Subcutaneous abdominal adipose tissue (tissue), 5 donors: ENCODE measurements around the gene MYB.

Source experiments
- H3K27ac ChIP-seq: one replicate; pipeline ENCODE4 v1.7.0; 2013; ENCODE audit warnings: low read depth, mild to moderate bottlenecking, inconsistent platforms, low read length, moderate library complexity
- H3K27me3 ChIP-seq, 5 donors: one replicate each; pipeline ENCODE4 v1.7.0; 2013; ENCODE audit warnings: low read length in 5 of 5, inconsistent platforms in 1 of 5; ENCODE audit not compliant: control insufficient read depth in 5 of 5, insufficient read depth in 4 of 5
- H3K36me3 ChIP-seq, 5 donors: one replicate each; pipeline ENCODE4 v1.7.0; 2013; ENCODE audit warnings: low read length in 5 of 5; ENCODE audit not compliant: control insufficient read depth in 5 of 5, insufficient read depth in 5 of 5
- H3K4me1 ChIP-seq, 5 donors: one replicate each; pipeline ENCODE4 v1.7.0; 2013; ENCODE audit warnings: low read length in 5 of 5, mild to moderate bottlenecking in 3 of 5, moderate library complexity in 1 of 5; ENCODE audit not compliant: control insufficient read depth in 5 of 5, insufficient read depth in 5 of 5
- H3K4me3 ChIP-seq, 5 donors: one replicate each; pipeline ENCODE4 v1.7.0; 2013; ENCODE audit warnings: low read length in 5 of 5, low read depth in 1 of 5
- H3K9ac ChIP-seq, 5 donors: one replicate each; pipeline ENCODE4 v1.7.0; 2013; ENCODE audit warnings: low read length in 5 of 5, mild to moderate bottlenecking in 4 of 5, moderate library complexity in 3 of 5
- H3K9me3 ChIP-seq, 5 donors: one replicate each; pipeline ENCODE4 v1.7.0; 2013; ENCODE audit warnings: low read length in 5 of 5; ENCODE audit not compliant: control insufficient read depth in 5 of 5
- donor health status: healthy.
- donor health status: healthy.
- donor health status: healthy.
- donor health status: healthy.
- donor health status: healthy.

The MYB gene

DNA sequence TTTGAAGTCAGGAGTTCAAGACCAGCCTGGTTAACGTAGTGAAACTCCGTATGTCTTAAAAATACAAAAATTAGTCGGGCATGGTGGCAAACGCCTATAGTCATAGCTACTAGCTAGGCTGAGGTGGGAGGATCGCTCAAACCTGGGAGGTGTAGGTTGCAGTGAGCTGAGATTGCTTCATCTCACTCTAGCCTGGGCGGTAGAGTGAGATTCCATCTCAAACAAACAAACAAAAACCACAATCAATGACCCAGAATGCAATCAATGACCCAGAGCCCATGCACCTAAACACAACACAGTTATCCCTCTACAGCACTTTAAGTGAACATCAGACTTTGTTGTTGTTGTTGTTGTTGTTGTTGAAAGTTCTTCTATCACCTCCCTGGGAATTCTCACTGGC, 77.9 kb downstream of the MYB start:
- no peak overlapping the region for H3K27ac ChIP-seq
- peaks cover 0 to 3% (median 0%) of the 10 kb centered on the region in 5 donors for H3K27me3 ChIP-seq
- no peaks in the 10 kb centered on the region for H3K36me3 ChIP-seq
- no peaks in the 10 kb centered on the region for H3K4me1 ChIP-seq
- no peaks in the 10 kb centered on the region for H3K9me3 ChIP-seq
- no peak overlapping the region for H3K9ac ChIP-seq
- no peak overlapping the region for H3K4me3 ChIP-seq

DNA sequence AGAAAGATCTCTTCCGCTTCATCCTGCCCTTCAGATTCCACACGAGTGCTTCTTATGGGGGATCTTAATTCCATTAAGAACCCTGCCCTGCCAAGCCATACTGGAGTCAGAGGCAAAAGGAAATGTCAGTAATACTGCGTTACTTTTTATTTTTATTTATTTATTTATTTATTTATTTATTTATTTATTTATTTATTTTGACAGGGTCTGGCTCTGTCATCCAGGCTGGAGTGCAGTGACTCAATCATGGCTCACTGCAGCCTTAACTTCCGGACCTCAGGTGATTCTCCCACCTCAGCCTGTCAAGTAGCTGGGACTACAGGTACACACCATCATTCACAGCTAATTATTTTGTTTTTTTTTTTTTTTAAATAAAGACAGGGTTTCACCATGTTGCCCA, 79.5 kb downstream of the MYB start:
- no peak overlapping the region for H3K9ac ChIP-seq

GRCh38 chr6:135261872-135262725, 81.0 kb downstream of the MYB start:
- Histone ChIP-seq H3K9ac (no peak overlapping the region), H3K4me1 (no peaks in the 10 kb centered on the region), H3K4me3 (no peak overlapping the region), H3K27ac (no peak overlapping the region), H3K36me3 (no peaks in the 10 kb centered on the region), H3K27me3 (peaks cover 0 to 3% (median 0%) of the 10 kb centered on the region in 5 donors), H3K9me3 (no peaks in the 10 kb centered on the region)

More for the DNA sequence above, 79.5 kb downstream of the MYB start:
- H3K4me1 ChIP-seq = no peaks in the 10 kb centered on the region
- H3K9me3 ChIP-seq = no peaks in the 10 kb centered on the region
- H3K27me3 ChIP-seq = peaks cover 0 to 3% (median 0%) of the 10 kb centered on the region in 5 donors
- no peak overlapping the region for H3K27ac ChIP-seq
- H3K36me3 ChIP-seq = no peaks in the 10 kb centered on the region
- no peak overlapping the region for H3K4me3 ChIP-seq

DNA sequence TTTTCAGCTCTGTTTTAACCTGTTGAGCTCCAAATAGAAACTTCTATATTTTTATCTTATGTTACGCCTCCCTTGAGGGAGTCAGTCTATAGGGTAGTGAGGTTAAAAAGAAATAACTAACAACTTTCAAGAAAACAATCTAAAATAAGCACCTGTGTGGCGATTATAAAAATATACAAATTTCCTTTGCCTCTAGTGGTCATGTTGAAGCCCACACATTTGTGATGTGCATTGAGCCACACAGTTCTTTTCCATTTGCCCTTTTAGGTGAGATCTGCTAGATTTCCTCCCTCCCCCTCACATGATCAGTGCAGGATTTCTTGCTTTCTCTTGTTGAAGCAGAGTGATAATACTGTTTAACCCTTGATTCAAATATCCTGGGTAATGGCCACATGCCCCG, 84.2 kb downstream of the MYB start:
- Histone ChIP-seq H3K9ac (no peak overlapping the region), H3K4me3 (no peak overlapping the region), H3K9me3 (no peaks in the 10 kb centered on the region), H3K27me3 (no peaks in the 10 kb centered on the region), H3K27ac (no peak overlapping the region), H3K4me1 (no peaks in the 10 kb centered on the region), H3K36me3 (no peaks in the 10 kb centered on the region)

DNA sequence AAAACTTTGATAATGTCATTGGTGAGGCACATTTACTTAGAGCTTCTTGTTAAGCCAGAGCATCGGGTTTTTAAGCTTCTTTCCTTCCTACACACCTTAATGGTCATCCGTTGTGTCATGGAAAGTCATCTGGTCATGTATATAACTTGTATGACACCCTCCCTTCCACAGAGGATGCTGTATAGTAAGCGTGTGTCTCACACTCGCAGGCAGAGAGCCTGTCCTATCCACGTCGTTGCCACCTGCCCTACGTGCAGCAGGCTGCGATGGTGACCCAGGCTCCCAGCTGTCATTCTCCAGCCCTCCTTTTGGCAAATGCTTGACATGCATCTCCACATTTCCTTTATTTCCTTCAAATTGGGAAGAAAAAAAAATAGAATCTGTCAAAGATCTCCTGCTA, 85.6 kb downstream of the MYB start:
- H3K27ac ChIP-seq = no peak overlapping the region
- H3K27me3 ChIP-seq = no peaks in the 10 kb centered on the region
- no peaks in the 10 kb centered on the region for H3K9me3 ChIP-seq
- H3K4me3 ChIP-seq = no peak overlapping the region
- no peaks in the 10 kb centered on the region for H3K4me1 ChIP-seq
- no peak overlapping the region for H3K9ac ChIP-seq
- no peaks in the 10 kb centered on the region for H3K36me3 ChIP-seq

DNA sequence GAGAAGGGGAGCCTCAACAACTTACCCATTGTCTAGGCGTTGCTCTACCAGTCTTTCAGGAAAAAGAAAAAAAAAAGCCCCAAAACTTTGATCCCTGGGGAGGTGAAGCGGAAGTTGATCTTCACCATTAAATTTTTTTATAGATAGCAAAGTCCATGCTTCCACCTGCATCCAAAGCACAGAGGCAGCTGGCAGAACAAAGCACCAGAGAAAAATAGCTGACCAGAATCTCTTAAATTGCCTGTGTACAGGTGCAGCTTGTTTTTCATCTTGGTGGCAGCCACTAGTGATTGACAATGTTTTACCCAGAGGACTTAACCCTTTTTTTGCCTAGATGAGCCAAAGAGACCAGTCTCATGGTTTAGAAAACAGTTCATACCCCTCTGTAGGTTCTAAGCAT, 86.0 kb downstream of the MYB start:
- no peaks in the 10 kb centered on the region for H3K4me1 ChIP-seq
- H3K36me3 ChIP-seq = no peaks in the 10 kb centered on the region
- no peak overlapping the region for H3K4me3 ChIP-seq
- H3K9ac ChIP-seq = no peak overlapping the region
- no peaks in the 10 kb centered on the region for H3K27me3 ChIP-seq
- H3K27ac ChIP-seq = no peak overlapping the region
- no peaks in the 10 kb centered on the region for H3K9me3 ChIP-seq

DNA sequence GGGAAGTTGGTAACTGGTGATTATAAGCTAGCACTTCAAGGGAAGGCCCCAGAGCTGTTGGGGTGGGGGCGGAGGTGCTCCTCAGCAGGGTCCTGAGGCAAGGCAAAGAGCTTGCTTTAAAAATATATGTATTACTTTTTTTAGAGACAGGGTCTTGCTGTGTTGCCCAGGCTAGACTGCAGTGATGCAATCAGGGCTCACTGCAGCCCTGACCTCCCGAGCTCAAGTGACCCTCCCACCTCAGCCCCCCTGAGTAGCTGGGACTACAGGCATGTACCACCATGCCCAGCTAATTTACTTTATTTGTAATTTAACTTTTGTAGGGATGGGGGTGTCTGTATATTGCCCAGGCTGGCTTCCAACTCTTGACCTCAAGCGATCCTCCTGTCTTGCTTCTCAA, 87.2 kb downstream of the MYB start:
- H3K9ac ChIP-seq = no peak overlapping the region
- H3K36me3 ChIP-seq = no peaks in the 10 kb centered on the region
- H3K4me1 ChIP-seq = no peaks in the 10 kb centered on the region
- H3K9me3 ChIP-seq = no peaks in the 10 kb centered on the region
- H3K4me3 ChIP-seq = no peak overlapping the region
- H3K27me3 ChIP-seq = no peaks in the 10 kb centered on the region
- no peak overlapping the region for H3K27ac ChIP-seq

GRCh38 chr6:135268740-135269139, 87.6 kb downstream of the MYB start:
- Histone ChIP-seq H3K9me3 (no peaks in the 10 kb centered on the region), H3K4me1 (no peaks in the 10 kb centered on the region), H3K27me3 (no peaks in the 10 kb centered on the region), H3K36me3 (no peaks in the 10 kb centered on the region), H3K9ac (no peak overlapping the region), H3K27ac (no peak overlapping the region), H3K4me3 (no peak overlapping the region)
